Measurements from ENCODE around the gene GABRG2.

The GABRG2 gene

GRCh38 chr5:162193012-162193411, 125.4 kb downstream of the GABRG2 start:
- no peak for DNase-seq (ENCODE audit: low read depth)

- no peak for DNase-seq (ENCODE audit: low read depth)
Measured at GRCh38 chr5:162196351-162196750, 128.8 kb downstream of the GABRG2 start.

- DNase-seq (ENCODE audit: low read depth): no peak
Measured at GRCh38 chr5:162202285-162202880, 134.8 kb downstream of the GABRG2 start.
